ENCODE measurements around the gene HSPA12B. TPM values are rescaled to one million over a fixed set of nuclear protein-coding genes. Genes with fewer than 3 reads are reported as not detected.

HSPA12B gene
- total RNA-seq, 3 donors from 2014 or later (not counting 1 experiment from before 2014, with no cell fraction given): not detected

- no peak for TF ChIP-seq CTCF (IDR thresholded peaks at IDR 0.05)
- ATAC-seq: no peak
- no peak overlapping the region for H3K27ac Mint-ChIP-seq
- no peaks in the 10 kb centered on the region for H3K36me3 ChIP-seq (ENCODE audit: control insufficient read depth, insufficient read depth, low read length)
- 82% methylated on average over 9 of the region's 9 CpGs for WGBS (ENCODE audit: insufficient coverage)
- H3K9me3 Mint-ChIP-seq: no peaks in the 10 kb centered on the region
- no peaks in the 10 kb centered on the region for H3K4me1 ChIP-seq (ENCODE audit: control insufficient read depth, insufficient read depth, low read length)
- H3K27me3 ChIP-seq (ENCODE audit: control insufficient read depth, insufficient read depth, low read length): peaks cover 6% of the 10 kb centered on the region
- no peak for DNase-seq
- H3K36me3 Mint-ChIP-seq: no peaks in the 10 kb centered on the region
- H3K4me3 ChIP-seq (ENCODE audit: low read length): no peak overlapping the region
- H3K9me3 ChIP-seq (ENCODE audit: control insufficient read depth, insufficient read depth, low read length): no peaks in the 10 kb centered on the region
- no peaks in the 10 kb centered on the region for H3K4me1 Mint-ChIP-seq
- H3K4me3 Mint-ChIP-seq: no peak overlapping the region
- no peak overlapping the region for H3K27ac ChIP-seq (ENCODE audit: low read length)
- intact Hi-C loops (cut with micrococcal nuclease): no loop called here
- peaks cover 26 to 35% of the 10 kb centered on the region in 2 donors for H3K27me3 Mint-ChIP-seq (ENCODE audit: low read depth in 2 of 2)
These were observed 45.6 kb upstream of the HSPA12B start for GRCh38 chr20:3686867-3687321.

GRCh38 chr20:3687655-3688054 is 44.8 kb upstream of the HSPA12B start:
- no peaks in the 10 kb centered on the region for H3K36me3 Mint-ChIP-seq
- H3K36me3 ChIP-seq (ENCODE audit: control insufficient read depth, insufficient read depth, low read length): no peaks in the 10 kb centered on the region
- no peaks in the 10 kb centered on the region for H3K4me1 Mint-ChIP-seq
- DNase-seq: no peak
- no peak for TF ChIP-seq CTCF (IDR thresholded peaks at IDR 0.05)
- H3K4me3 ChIP-seq (ENCODE audit: low read length): no peak overlapping the region
- intact Hi-C loops (cut with micrococcal nuclease): no loop called here
- H3K4me3 Mint-ChIP-seq: no peak overlapping the region
- H3K27me3 Mint-ChIP-seq (ENCODE audit: low read depth in 2 of 2): peaks cover 26 to 35% of the 10 kb centered on the region in 2 donors
- no peaks in the 10 kb centered on the region for H3K4me1 ChIP-seq (ENCODE audit: control insufficient read depth, insufficient read depth, low read length)
- no peak overlapping the region for H3K27ac ChIP-seq (ENCODE audit: low read length)
- 55% methylated on average over 1 of the region's 2 CpGs for WGBS (ENCODE audit: insufficient coverage)
- H3K27ac Mint-ChIP-seq: no peak overlapping the region
- H3K9me3 ChIP-seq (ENCODE audit: control insufficient read depth, insufficient read depth, low read length): no peaks in the 10 kb centered on the region
- no peaks in the 10 kb centered on the region for H3K9me3 Mint-ChIP-seq
- H3K27me3 ChIP-seq (ENCODE audit: control insufficient read depth, insufficient read depth, low read length): peaks cover 2% of the 10 kb centered on the region
- no peak for ATAC-seq

- no peaks in the 10 kb centered on the region for H3K9me3 Mint-ChIP-seq
- WGBS (ENCODE audit: insufficient coverage): 88% methylated on average over 9 of the region's 11 CpGs
These were observed 42.5 kb upstream of the HSPA12B start for GRCh38 chr20:3689978-3690377.

More at GRCh38 chr20:3689978-3690377, 42.5 kb upstream of the HSPA12B start:
- ATAC-seq: no peak
- intact Hi-C loops (cut with micrococcal nuclease): no loop called here
- H3K4me3 Mint-ChIP-seq: no peak overlapping the region
- H3K4me1 Mint-ChIP-seq: no peaks in the 10 kb centered on the region
- H3K36me3 ChIP-seq (ENCODE audit: control insufficient read depth, insufficient read depth, low read length): no peaks in the 10 kb centered on the region
- TF ChIP-seq CTCF (IDR thresholded peaks at IDR 0.05): no peak
- DNase-seq: no peak
- no peak overlapping the region for H3K27ac ChIP-seq (ENCODE audit: low read length)
- peaks cover 16 to 19% of the 10 kb centered on the region in 2 donors for H3K27me3 Mint-ChIP-seq (ENCODE audit: low read depth in 2 of 2)
- H3K27ac Mint-ChIP-seq: no peak overlapping the region
- no peaks in the 10 kb centered on the region for H3K36me3 Mint-ChIP-seq
- H3K27me3 ChIP-seq (ENCODE audit: control insufficient read depth, insufficient read depth, low read length): no peaks in the 10 kb centered on the region
- no peaks in the 10 kb centered on the region for H3K4me1 ChIP-seq (ENCODE audit: control insufficient read depth, insufficient read depth, low read length)
- no peaks in the 10 kb centered on the region for H3K9me3 ChIP-seq (ENCODE audit: control insufficient read depth, insufficient read depth, low read length)
- no peak overlapping the region for H3K4me3 ChIP-seq (ENCODE audit: low read length)
